Activated CD4-positive, alpha-beta T cell treated with anti-CD3 and anti-CD28 coated beads, Interleukin-2, Interleukin-6, amounts not matched to agents 100 ng/mL and 50 ng/mL, durations not matched to agents 16 hours and 8 hours (primary cell): Measurements from ENCODE around the gene SPRR2E.
"Not testable (repeated sequence)": the region's sequence is repeated elsewhere in the genome, so short reads cannot be mapped to it uniquely, and the experiment has no call there.

ENCODE experiments used
- DNase-seq: peaks from one replicate; pipeline ENCODE4 v3.0.0-alpha.2; 2020

Gene SPRR2E

GRCh38 chr1:153094426-153094825, at the start of gene SPRR2E:
SPRR2E (minus strand) TSS chr1:153094526; CDS start chr1:153093751, 775 bp downstream.
- DNase-seq: no peak

DNA sequence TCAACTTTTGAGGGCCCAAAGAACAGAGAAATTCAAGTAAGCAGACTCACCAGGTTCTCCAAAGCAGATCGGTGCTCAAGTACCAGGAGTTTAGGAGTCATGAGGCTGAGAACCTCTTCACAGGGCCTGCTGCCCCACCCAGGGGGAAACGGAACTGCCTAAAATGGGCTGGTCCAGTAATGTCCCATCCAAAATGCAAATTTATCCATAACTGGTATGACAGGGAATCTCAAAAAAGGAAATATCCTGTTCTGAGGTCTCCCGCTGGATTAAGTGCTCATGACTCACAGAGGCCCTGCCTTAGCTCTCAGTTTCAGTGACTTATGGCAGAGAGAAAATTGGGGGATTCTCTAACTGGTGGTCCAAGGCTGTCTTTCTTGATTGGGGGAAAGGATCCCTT, 47.1 kb upstream of the SPRR2E start:
- DNase-seq: no peak

DNA sequence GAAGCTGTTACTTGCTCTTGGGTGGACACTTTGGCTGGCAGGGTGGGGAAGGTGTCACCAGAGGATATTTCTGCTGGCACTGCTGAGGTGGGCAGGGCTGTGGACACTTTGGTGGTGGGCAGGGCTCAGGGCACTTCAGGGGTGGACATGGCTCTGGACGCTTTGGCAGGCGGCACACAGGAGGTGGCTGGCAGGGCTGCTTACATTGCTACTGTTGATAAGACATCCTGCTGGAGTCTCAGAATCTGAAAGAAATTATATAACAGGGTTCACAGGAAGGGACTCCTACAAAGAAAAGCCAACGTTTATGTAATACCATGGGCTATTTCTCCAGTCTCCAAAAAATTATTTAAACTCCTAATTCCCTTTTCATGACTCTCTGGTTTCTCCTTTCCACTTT, 46.2 kb upstream of the SPRR2E start:
- DNase-seq: no peak

DNA sequence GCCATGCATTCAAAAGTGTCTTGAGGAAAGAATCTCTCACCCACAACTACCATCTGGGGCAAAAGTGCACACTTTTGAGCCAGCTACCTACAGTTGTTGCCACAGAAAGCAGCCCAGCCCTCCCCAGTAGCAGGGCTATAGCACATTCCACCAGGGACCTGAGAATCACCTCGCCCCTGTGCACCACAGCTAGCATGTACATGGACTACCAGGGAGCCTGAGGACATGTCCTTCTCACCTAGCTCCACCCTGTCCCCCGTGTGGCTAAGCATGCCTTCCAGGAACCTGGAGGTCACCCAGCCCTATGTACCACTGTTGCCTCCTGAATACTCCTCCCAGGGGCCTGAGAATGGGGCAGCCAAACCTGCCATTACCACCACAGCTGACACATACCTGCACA, 39.4 kb upstream of the SPRR2E start:
- no peak for DNase-seq

DNA sequence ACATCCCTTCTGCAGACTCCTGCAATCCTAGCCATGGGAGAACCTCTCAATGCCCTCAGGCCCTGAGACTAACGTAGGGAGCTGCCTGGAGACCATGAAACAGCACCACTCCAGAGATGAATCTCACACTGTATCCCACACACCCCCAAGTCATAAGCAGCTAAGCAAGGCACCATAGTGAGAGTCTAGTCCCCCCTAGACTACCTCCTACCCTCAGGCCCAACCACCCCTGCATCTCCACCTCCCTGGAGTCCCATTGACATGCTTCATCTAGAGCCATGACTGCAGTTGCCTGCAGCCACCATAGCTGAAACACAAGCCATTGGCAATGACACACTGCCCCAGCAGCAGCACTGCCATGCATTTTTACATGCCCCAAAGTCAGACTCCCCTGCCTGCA, 38.9 kb upstream of the SPRR2E start:
- DNase-seq: no peak

DNA sequence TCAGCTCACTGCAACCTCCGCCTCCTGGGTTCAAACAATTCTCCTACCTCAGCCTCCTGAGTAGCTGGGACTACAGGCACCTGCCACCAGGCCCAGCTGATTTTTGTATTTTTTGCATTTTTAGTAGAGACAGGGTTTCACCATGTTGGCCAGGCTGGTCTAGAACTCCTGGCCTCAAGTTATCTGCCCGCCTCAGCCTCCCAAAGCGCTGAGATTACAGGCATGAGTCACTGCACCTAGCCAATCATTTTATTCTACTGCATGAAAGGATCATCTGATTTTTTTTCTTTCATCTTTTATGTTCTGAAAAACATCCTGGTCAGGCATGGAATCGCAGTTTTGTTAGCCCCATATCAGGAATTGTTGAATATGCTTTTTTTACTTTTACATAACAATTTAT, 34.4 kb upstream of the SPRR2E start:
- not testable (repeated sequence) for DNase-seq

GRCh38 chr1:153127296-153127695, 33.0 kb upstream of the SPRR2E start:
- DNase-seq: no peak

GRCh38 chr1:153125536-153125935, 31.2 kb upstream of the SPRR2E start:
- DNase-seq: no peak

DNA sequence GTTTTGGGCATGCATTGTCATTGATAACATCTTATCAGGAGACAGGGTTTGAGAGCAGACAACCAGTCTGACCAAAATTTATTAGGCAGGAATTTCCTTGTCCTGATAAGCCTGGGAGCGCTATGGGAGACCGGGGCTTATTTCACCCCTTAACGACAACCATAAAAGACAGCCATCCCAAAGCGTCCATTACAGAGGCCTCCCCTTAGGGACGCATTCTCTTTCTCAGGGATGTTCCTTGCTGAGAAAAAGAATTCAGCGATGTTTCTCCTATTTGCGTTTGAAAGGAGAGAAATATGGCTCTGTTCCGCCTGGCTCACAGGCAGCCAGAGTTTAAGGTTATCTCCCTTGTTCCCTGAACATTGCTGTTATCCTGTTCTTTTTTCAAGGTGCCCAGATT, 29.5 kb upstream of the SPRR2E start:
- not testable (repeated sequence) for DNase-seq

DNA sequence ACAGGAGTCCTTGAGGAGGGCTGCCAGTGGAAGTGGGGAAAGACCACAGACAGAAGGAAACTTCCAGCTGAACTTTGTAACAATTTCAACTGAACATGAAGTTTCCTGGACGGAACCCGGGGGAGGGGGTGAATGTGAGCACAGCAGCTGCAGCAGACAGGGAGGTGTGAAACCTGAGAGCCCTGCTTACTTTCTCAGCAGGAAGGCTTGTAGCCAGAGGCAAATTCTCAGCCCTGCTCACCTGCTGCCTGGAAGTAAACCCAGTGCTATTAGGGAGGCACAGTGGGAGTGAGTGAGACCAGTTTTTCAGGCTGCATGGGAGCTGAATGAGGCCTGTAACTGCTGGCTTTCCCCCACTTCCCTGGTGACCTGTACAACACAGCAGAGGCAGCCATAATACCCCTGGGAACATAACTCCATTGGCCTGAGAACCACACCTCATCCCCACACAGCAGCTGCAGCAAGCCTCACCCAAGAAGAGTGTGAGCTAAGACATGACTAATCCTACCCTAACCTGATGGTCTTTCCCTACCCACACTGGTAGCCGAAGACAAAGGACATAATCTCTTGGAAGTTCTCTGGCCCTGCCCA, 28.6 kb upstream of the SPRR2E start:
- no peak for DNase-seq

- no peak for DNase-seq
Observed at GRCh38 chr1:153120945-153121344, 26.6 kb upstream of the SPRR2E start.

DNA sequence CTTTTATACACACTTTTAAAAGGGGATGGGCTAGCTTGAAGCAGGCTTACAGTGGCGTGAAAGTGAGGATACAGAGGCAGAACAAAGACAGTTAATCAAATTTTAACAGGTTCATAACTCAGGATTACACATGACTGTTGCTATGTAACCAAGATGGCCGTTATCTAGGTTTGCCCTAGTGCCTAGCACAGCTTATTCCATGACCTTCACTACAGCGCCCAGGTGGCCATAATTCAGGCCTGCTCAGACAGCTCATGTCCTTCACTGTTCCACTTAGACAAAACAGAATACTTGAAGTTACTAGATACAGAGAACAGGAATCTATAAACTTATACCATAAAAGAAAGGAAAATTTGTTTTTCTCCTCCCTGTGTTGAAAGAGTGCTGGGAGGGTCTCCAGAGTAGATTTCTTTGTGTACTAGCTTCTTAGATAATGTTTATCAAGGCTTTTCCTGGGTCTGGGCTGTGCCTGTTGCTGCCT, 25.2 kb upstream of the SPRR2E start:
- DNase-seq: no peak

DNA sequence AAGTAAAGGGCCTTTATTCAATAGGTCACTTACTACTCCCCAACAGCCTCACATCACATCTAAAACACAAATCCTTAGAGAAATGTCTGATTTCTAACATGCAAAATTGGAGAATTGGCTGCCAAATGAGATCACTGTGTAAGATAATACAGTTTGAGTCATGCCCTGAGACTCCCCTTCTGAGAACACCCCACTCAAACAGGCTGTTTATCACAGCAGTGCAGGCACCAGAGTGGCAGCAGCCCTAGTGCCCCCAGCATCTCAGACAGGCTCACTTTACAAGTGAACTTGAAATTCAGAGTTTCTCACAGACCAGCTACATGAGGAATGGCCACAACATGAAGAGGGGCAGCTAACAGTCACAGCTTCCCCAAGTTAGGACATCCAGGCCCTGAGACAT, 20.9 kb upstream of the SPRR2E start:
- not testable (repeated sequence) for DNase-seq

DNA sequence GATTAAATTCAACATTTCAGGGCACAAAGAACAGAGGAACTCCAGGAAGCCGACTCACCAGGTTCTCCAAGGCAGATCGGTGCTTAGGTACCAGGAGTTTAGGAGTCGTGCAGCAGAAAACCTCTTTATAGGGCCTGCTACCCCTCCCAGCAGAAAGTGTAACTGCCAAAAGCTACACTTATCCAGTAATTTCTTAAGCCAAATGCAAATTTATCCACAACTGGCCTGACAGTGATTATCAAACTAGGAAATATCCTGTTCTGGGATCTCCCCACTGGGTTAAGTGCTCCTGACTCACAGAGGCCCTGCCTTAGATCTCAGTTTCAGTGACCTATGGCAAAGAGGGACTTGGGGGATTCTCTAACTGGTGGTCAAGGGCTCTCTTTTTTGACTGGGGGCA, 19.1 kb upstream of the SPRR2E start, which contains the start of gene SPRR2F:
Gene SPRR2F (minus strand): TSS at position 101 of the 400 bp plus-strand sequence. CDS start 783 bp downstream, outside the sequence.
- no peak for DNase-seq

- DNase-seq: not testable (repeated sequence)
Observed at GRCh38 chr1:153112454-153112853, 18.1 kb upstream of the SPRR2E start.

DNA sequence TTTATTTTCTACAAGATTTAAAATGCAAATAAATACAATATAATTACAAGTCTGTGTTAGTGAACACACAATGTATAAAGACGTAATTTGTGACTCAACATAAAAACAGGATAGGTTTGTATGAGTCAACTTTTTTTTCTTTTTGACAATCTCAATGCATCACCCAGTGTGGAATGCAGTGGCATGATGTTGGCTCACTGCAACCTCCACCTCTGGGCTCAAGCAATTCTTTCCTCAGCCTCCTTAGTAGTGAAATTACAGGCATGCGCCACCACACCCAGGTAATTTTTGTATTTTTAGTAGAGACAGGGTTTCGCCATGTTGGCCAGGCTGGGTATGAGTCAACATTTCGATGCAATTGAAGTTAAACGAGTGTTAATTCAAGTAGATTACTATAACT, 5.9 kb upstream of the SPRR2E start:
- peak; percentile 32 for DNase-seq

- DNase-seq: no peak
Observed at GRCh38 chr1:153099461-153100045, 5.2 kb upstream of the SPRR2E start.

GRCh38 chr1:153095764-153096163, 1.4 kb upstream of the SPRR2E start:
- DNase-seq: no peak

GRCh38 chr1:153087652-153088051, 6.7 kb downstream of the SPRR2E start:
- no peak for DNase-seq

DNA sequence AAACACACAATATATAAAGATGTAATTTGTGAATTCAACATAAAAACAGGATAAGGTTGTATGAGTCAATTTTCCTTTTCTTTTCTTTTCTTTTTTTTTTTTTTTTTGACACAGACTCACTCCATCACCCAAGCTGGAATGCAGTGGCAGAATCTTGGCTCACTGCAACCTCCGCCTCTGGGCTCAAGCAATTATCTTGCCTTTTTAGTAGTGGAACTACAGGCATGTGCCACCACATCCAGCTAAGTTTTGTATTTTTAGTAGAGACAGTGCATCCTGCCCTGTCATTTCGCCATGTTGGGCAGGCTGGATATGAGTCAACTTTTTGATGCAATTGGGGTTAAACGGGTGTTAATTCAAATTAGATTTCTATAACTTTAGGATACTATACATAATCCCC, 12.6 kb downstream of the SPRR2E start:
- no peak for DNase-seq

DNA sequence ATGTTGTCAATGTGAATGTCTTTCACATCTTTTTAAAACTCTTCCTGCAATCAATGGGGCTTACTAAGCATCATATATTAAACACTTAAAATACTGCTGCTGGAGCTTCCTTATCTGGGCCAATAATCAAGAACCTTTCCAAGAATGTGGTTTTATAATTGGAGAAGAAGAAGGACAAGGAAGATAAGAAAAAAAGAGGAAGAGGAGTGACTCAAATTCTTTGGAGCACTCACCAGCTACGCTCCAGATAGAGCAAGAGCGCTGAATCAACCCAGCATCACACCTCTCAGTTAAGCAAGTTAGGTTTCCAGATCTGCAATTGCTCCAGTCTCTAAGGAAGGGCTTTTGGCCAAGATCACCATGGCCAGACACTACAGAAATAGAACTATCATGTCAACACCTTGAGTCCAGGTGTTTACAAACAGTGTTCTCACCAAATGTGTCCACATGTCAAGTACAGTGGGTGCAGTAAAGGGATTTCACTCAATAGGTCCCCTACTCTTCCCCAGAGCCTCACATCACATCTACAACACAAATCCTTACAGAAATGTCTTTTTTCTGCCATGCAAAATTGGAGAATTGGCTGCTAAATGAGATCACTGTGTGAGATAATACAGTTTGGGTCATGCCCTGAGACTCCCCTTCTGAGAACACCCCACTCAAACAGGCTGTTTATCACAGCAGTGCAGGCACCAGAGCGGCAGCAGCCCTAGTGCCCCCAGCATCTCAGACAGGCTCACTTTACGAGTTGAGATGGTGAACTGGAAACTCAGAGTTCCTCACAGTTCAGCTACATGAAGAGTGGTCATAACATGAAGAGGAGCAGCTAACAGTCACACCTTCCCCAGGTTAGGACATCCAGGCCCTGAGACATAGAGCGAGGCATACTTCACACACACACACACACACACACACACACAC, 21.3 kb downstream of the SPRR2E start:
- DNase-seq: no peak

GRCh38 chr1:153071511-153071910, 22.8 kb downstream of the SPRR2E start, which contains the start of gene SPRR2B:
SPRR2B (minus strand) TSS chr1:153071611; CDS start chr1:153070839, 772 bp downstream.
- DNase-seq: no peak

GRCh38 chr1:153070243-153070642, 24.1 kb downstream of the SPRR2E start:
- no peak for DNase-seq
